Naive thymus-derived CD4-positive, alpha-beta T cell (primary cell): ENCODE measurements around the gene BCKDHA. TPM values are rescaled to one million over a fixed set of nuclear protein-coding genes. Genes with fewer than 3 reads are reported as not detected.
"Not testable (repeated sequence)": the region's sequence is repeated elsewhere in the genome, so short reads cannot be mapped to it uniquely, and the experiment has no call there.

ENCODE experiments used
- ATAC-seq: fragments of 150-1000 bp; cut with Tn5 transposase; 2 replicates; pipeline ENCODE4 v1.10.0; 2021; ENCODE audit warnings: mild to moderate bottlenecking, moderate library complexity
- CTCF ChIA-PET: fragments of 350-600 bp; sonication (Branson Sonifier 250); formaldehyde crosslinking; loops from one replicate; lab custom pipeline; 2021; ENCODE audit warnings: antibody characterized with exemption; lab: Charles Lee
- POLR2A ChIA-PET: fragments of 350-600 bp; sonication (Branson Sonifier 250); formaldehyde crosslinking; loops from one replicate; lab custom pipeline; 2021; ENCODE audit warnings: antibody characterized with exemption, inconsistent platforms; lab: Charles Lee
- DNase-seq, 9 donors: peaks; one replicate each; pipeline versions ENCODE4 v3.0.0 to v3.0.0-alpha.2; 2020 to 2022; ENCODE audit warnings: mixed read lengths in 1 of 9
- H3K27ac ChIP-seq: one replicate; pipeline ENCODE4 v1.7.0; 2013; ENCODE audit warnings: mild to moderate bottlenecking, low read depth, low read length, moderate library complexity
- H3K27me3 ChIP-seq, 2 donors: one replicate each; pipeline ENCODE4 v1.7.0; 2013; ENCODE audit warnings: low read length in 2 of 2, mild to moderate bottlenecking in 2 of 2, moderate library complexity in 2 of 2; ENCODE audit not compliant: control insufficient read depth in 2 of 2, insufficient read depth in 2 of 2
- H3K36me3 ChIP-seq, 3 experiments: 1 replicate in 2 of 3; 2 replicates in 1 of 3; pipeline ENCODE4 v1.7.0; 2013; ENCODE audit warnings: low read length in 3 of 3, mild to moderate bottlenecking in 3 of 3, moderate library complexity in 1 of 3; ENCODE audit not compliant: insufficient read depth in 3 of 3, control insufficient read depth in 2 of 3
- H3K4me1 ChIP-seq, 2 donors: one replicate each; pipeline ENCODE4 v1.7.0; 2013; ENCODE audit warnings: low read length in 2 of 2, mild to moderate bottlenecking in 2 of 2, moderate library complexity in 1 of 2; ENCODE audit not compliant: control insufficient read depth in 2 of 2, insufficient read depth in 2 of 2
- H3K4me3 ChIP-seq: 2 replicates; pipeline ENCODE4 v1.7.0; 2013; ENCODE audit warnings: mild to moderate bottlenecking, low read length
- H3K9me3 ChIP-seq, 3 experiments: 1 replicate in 2 of 3; 2 replicates in 1 of 3; pipeline ENCODE4 v1.7.0; 2013; ENCODE audit warnings: low read length in 3 of 3; ENCODE audit not compliant: control insufficient read depth in 2 of 3
- H3K27ac Mint-ChIP-seq, 9 donors: one replicate each; pipeline ENCODE4 v1.8.0; 2020 to 2022; ENCODE audit warnings: mixed read lengths in 9 of 9, mild to moderate bottlenecking in 8 of 9, moderate library complexity in 5 of 9, inconsistent platforms in 2 of 9
- H3K27me3 Mint-ChIP-seq, 5 donors: one replicate each; pipeline ENCODE4 v1.8.0; 2021 to 2022; ENCODE audit warnings: mixed read lengths in 5 of 5, mild to moderate bottlenecking in 1 of 5
- H3K36me3 Mint-ChIP-seq, 5 donors: one replicate each; pipeline ENCODE4 v1.8.0; 2020 to 2022; ENCODE audit warnings: mixed read lengths in 5 of 5, mild to moderate bottlenecking in 3 of 5, inconsistent platforms in 1 of 5
- H3K4me1 Mint-ChIP-seq, 7 donors: one replicate each; pipeline ENCODE4 v1.8.0; 2020 to 2022; ENCODE audit warnings: mixed read lengths in 7 of 7, mild to moderate bottlenecking in 3 of 7, inconsistent platforms in 1 of 7
- H3K4me3 Mint-ChIP-seq, 10 donors: one replicate each; pipeline ENCODE4 v1.8.0; 2020 to 2022; ENCODE audit warnings: mild to moderate bottlenecking in 10 of 10, mixed read lengths in 10 of 10, moderate library complexity in 6 of 10, inconsistent platforms in 2 of 10
- H3K9me3 Mint-ChIP-seq, 11 donors: one replicate each; pipeline ENCODE4 v1.8.0; 2020 to 2022; ENCODE audit warnings: mixed read lengths in 11 of 11, mild to moderate bottlenecking in 4 of 11, inconsistent platforms in 1 of 11, moderate library complexity in 1 of 11
- intact Hi-C, 2 donors: fragments of 100-400 bp; cut with micrococcal nuclease; formaldehyde crosslinking; loops; one replicate each; pipeline ENCODE4 v1.15.1; 2023
- polyA plus RNA-seq, 2 donors: library from polyadenylated mRNA; unstranded; fragments of 300-500 nt; fragmentation: Illumina TruSeq; gene quantifications; one replicate each; pipeline ENCODE4 v1.2.3, GENCODE V29; 2021
- total RNA-seq, 6 experiments: library from RNA in 5 of 6; stranded (reverse) in 5 of 6; gene quantifications; 1 replicate in 5 of 6; 2 replicates in 1 of 6; pipeline ENCODE4 v1.2.3 and lab custom pipeline; 2021 to 2026

BCKDHA gene
- total and polyA plus RNA-seq, 7 experiments from 2014 or later = 19.4 to 55.9 (median 21.4) TPM

- no peak for DNase-seq
- ATAC-seq = no peak
- ChIA-PET POLR2A (no interaction called here), CTCF (interaction anchor here (1.0 kb wide), 1 partner anchor 17 kb away, joined by 4 read pairs; no protein-coding TSS in a partner anchor)
- no peak overlapping the region for H3K4me3 ChIP-seq
- H3K4me1 ChIP-seq = peaks cover 6 to 7% of the 10 kb centered on the region in 2 donors
- Mint-ChIP-seq H3K4me3 (no peak overlapping the region), H3K27me3 (no peaks in the 10 kb centered on the region), H3K36me3 (peaks cover 3 to 26% (median 9%) of the 10 kb centered on the region in 5 donors), H3K27ac (no peak overlapping the region), H3K9me3 (no peaks in the 10 kb centered on the region), H3K4me1 (peaks cover 8 to 35% (median 26%) of the 10 kb centered on the region in 7 donors)
- H3K27me3 ChIP-seq = no peaks in the 10 kb centered on the region
- intact Hi-C loops = loop anchor here in 1 of 2 donors (10.0 kb wide), 1 partner anchor 118 kb away; the partner anchor contains the start of gene CCDC97
- peaks cover 0 to 47% (median 8%) of the 10 kb centered on the region in 3 experiments for H3K36me3 ChIP-seq
- no peaks in the 10 kb centered on the region for H3K9me3 ChIP-seq
- H3K27ac ChIP-seq = no peak overlapping the region
These were observed 35.6 kb downstream of the BCKDHA start for GRCh38 chr19:41433171-41433570.

DNA sequence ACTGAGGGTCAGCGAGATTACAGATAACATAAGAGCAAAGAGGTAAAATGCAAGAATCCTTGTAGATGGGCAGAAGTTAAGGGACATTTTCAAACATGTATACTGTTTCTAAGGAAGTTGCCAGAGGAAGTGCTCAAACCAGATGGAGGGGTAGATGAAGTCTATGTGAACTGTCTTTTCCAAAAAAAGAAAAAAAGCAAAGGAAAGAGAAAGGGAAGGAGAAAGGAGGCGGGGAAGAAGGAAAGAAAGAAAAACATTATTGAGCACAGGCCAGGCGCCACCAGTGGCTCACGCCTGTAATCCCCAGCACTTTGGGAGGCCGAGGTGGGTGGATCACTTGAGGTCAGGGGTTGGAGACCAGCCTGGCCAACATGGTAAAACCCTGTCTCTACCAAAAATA is 36.8 kb downstream of the BCKDHA start:
- H3K4me1 Mint-ChIP-seq = peaks cover 4 to 30% (median 13%) of the 10 kb centered on the region in 7 donors
- Histone ChIP-seq H3K9me3 (no peaks in the 10 kb centered on the region), H3K27ac (no peak overlapping the region), H3K36me3 (peaks cover 0 to 47% (median 8%) of the 10 kb centered on the region in 3 experiments), H3K4me1 (peaks cover 5 to 8% of the 10 kb centered on the region in 2 donors), H3K27me3 (no peaks in the 10 kb centered on the region), H3K4me3 (no peak overlapping the region)
- H3K36me3 Mint-ChIP-seq = peaks cover 3 to 26% (median 9%) of the 10 kb centered on the region in 5 donors
- intact Hi-C loops = loop anchor here in 1 of 2 donors (10.0 kb wide), 1 partner anchor 120 kb away; the partner anchor contains the start of gene CCDC97
- peak overlapping the region in 3 of 9 donors; percentile 54 to 77 (median 56) for H3K27ac Mint-ChIP-seq
- ChIA-PET POLR2A (interaction anchor here (0.7 kb wide), 1 partner anchor 35 kb away, joined by 5 read pairs; no protein-coding TSS in a partner anchor), CTCF (no interaction called here)
- H3K4me3 Mint-ChIP-seq = no peak overlapping the region
- DNase-seq (no peak), ATAC-seq (no peak)
- no peaks in the 10 kb centered on the region for H3K9me3 Mint-ChIP-seq
- no peaks in the 10 kb centered on the region for H3K27me3 Mint-ChIP-seq

GRCh38 chr19:41435376-41435775 is 37.8 kb downstream of the BCKDHA start:
- H3K4me3 Mint-ChIP-seq, H3K27ac ChIP-seq, H3K9me3 Mint-ChIP-seq, H3K4me3 ChIP-seq, H3K27me3 ChIP-seq, DNase-seq, ATAC-seq, H3K9me3 ChIP-seq, H3K27me3 Mint-ChIP-seq, CTCF ChIA-PET, H3K27ac Mint-ChIP-seq: not testable (repeated sequence)
- intact Hi-C loops = loop anchor here in 1 of 2 donors (10.0 kb wide), 1 partner anchor 121 kb away; the partner anchor contains the start of gene CCDC97
- Mint-ChIP-seq H3K36me3 (peaks cover 3 to 26% (median 9%) of the 10 kb centered on the region in 5 donors), H3K4me1 (peaks cover 4 to 30% (median 14%) of the 10 kb centered on the region in 7 donors)
- POLR2A ChIA-PET = interaction anchor here (0.6 kb wide), 1 partner anchor 28 kb away, joined by 4 read pairs; no protein-coding TSS in a partner anchor
- Histone ChIP-seq H3K36me3 (peaks cover 0 to 47% (median 8%) of the 10 kb centered on the region in 3 experiments), H3K4me1 (peaks cover 7 to 12% of the 10 kb centered on the region in 2 donors)

- CTCF ChIA-PET = interaction anchor here (0.6 kb wide), 1 partner anchor 16 kb away, joined by 5 read pairs; no protein-coding TSS in a partner anchor
- DNase-seq = no peak
- H3K36me3 Mint-ChIP-seq = peaks cover 3 to 26% (median 9%) of the 10 kb centered on the region in 5 donors
- ATAC-seq = no peak
- H3K9me3 ChIP-seq = no peaks in the 10 kb centered on the region
- peak overlapping the region in 1 of 10 donors; percentile 52 for H3K4me3 Mint-ChIP-seq
- H3K9me3 Mint-ChIP-seq = no peaks in the 10 kb centered on the region
- peaks cover 0 to 42% (median 8%) of the 10 kb centered on the region in 3 experiments for H3K36me3 ChIP-seq
- no peaks in the 10 kb centered on the region for H3K27me3 Mint-ChIP-seq
- H3K27ac Mint-ChIP-seq = peak overlapping the region in 1 of 9 donors; percentile 62
- no peak overlapping the region for H3K4me3 ChIP-seq
- H3K4me1 Mint-ChIP-seq = peaks cover 4 to 26% (median 14%) of the 10 kb centered on the region in 7 donors
- POLR2A ChIA-PET = interaction anchor here (0.6 to 4.1 kb wide), 4 partner anchors 8 to 79 kb away, joined by 3 to 14 read pairs (median 4); partner anchors contain the start of gene B3GNT8
- H3K27ac ChIP-seq = no peak overlapping the region
- H3K4me1 ChIP-seq = peaks cover 7 to 12% of the 10 kb centered on the region in 2 donors
- no peaks in the 10 kb centered on the region for H3K27me3 ChIP-seq
- intact Hi-C loops = loop anchor here in 1 of 2 donors (10.0 kb wide), 1 partner anchor 121 kb away; the partner anchor contains the start of gene CCDC97
These were observed 38.5 kb downstream of the BCKDHA start for GRCh38 chr19:41435936-41436673.

DNA sequence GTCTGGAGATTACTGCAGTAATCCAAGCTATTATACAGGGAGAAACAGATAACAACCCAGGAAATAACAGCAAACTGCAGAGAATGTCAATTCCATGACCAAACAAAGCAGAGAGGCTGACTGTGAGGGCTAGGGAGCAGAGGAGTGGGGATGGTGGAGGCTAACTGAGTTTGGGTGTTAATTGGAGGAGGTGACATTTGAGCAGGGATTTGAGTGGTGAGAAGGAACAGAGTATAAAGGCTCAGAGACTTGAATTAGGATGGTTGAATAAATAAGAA is 39.0 kb downstream of the BCKDHA start:
- intact Hi-C loops = loop anchor here in 1 of 2 donors (10.0 kb wide), 1 partner anchor 122 kb away; the partner anchor contains the start of gene CCDC97
- no peaks in the 10 kb centered on the region for H3K9me3 Mint-ChIP-seq
- ChIA-PET CTCF (no interaction called here), POLR2A (interaction anchor here (0.6 to 4.1 kb wide), 4 partner anchors 8 to 1890 kb away, joined by 3 to 14 read pairs (median 5); partner anchors contain the start of gene B3GNT8)
- DNase-seq (no peak), ATAC-seq (no peak)
- no peaks in the 10 kb centered on the region for H3K27me3 ChIP-seq
- H3K36me3 ChIP-seq = peaks cover 0 to 37% (median 7%) of the 10 kb centered on the region in 3 experiments
- no peaks in the 10 kb centered on the region for H3K27me3 Mint-ChIP-seq
- no peak overlapping the region for H3K4me3 ChIP-seq
- H3K36me3 Mint-ChIP-seq = peaks cover 3 to 26% (median 9%) of the 10 kb centered on the region in 5 donors
- H3K27ac ChIP-seq = no peak overlapping the region
- H3K9me3 ChIP-seq = no peaks in the 10 kb centered on the region
- peaks cover 7 to 12% of the 10 kb centered on the region in 2 donors for H3K4me1 ChIP-seq
- H3K4me1 Mint-ChIP-seq = peaks cover 4 to 29% (median 12%) of the 10 kb centered on the region in 7 donors
- H3K4me3 Mint-ChIP-seq = peak overlapping the region in 1 of 10 donors; percentile 52
- H3K27ac Mint-ChIP-seq = peak overlapping the region in 1 of 9 donors; percentile 5

DNA sequence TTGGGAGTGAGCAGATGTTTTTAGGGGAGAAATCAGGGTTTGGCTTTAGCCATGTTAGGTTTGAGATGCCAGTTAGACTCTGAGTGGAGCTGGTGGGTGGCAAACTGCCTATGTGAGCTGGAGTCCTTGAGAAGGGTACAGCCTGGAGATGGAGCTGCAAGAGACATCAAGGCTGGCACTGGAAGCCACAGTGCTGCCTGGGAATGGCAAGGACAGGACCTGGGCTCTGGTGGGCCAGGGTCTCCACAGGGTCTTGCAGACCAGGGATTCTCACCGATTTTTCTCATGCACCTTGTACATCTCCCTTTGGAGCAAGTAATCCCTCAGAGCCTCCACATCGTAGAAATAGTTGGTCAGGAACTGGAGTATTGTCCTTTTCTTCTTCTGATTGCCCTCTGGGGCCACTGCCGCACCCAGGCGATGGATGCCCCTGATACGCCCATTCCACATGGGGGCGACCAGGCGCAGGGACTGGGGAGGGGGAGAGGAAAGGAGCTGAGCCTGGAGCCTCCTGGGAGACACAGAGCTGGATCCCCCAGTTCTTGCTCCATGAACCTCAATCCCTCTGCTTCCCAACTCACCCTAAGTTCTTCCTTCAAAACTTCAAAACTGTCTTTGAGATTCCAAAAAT is 40.4 kb downstream of the BCKDHA start:
- Mint-ChIP-seq H3K9me3 (no peaks in the 10 kb centered on the region), H3K36me3 (peaks cover 0 to 13% (median 3%) of the 10 kb centered on the region in 5 donors), H3K27me3 (no peaks in the 10 kb centered on the region), H3K27ac (peak overlapping the region in 5 of 9 donors; percentile 56 to 88 (median 73)), H3K4me1 (peaks cover 4 to 27% (median 10%) of the 10 kb centered on the region in 7 donors), H3K4me3 (peak overlapping the region in 9 of 10 donors; percentile 6 to 80 (median 72))
- ChIA-PET CTCF (interaction anchor here (0.6 kb wide), 1 partner anchor 395 kb away, joined by 3 read pairs; no protein-coding TSS in a partner anchor), POLR2A (interaction anchor here (0.6 to 4.1 kb wide), 2 partner anchors 10 to 39 kb away, joined by 3 to 14 read pairs; partner anchors contain the start of gene B3GNT8)
- DNase-seq (no peak), ATAC-seq (no peak)
- H3K4me3 ChIP-seq = no peak overlapping the region
- H3K27ac ChIP-seq = no peak overlapping the region
- H3K9me3 ChIP-seq = no peaks in the 10 kb centered on the region
- H3K4me1 ChIP-seq = peaks cover 7 to 12% of the 10 kb centered on the region in 2 donors
- no peaks in the 10 kb centered on the region for H3K27me3 ChIP-seq
- intact Hi-C loops = loop anchor here in 1 of 2 donors (10.0 kb wide), 1 partner anchor 123 kb away; the partner anchor contains the start of gene CCDC97
- peaks cover 0 to 23% (median 0%) of the 10 kb centered on the region in 3 experiments for H3K36me3 ChIP-seq
